HG02642 (cell line): ENCODE measurements around the gene RUVBL2.

Source experiments
- ATAC-seq: cut with Tn5 transposase; IDR thresholded peaks from one replicate; pipeline ENCODE4 v1.9.1; 2021; ENCODE audit warnings: mild to moderate bottlenecking; ENCODE audit not compliant: unreplicated experiment, poor library complexity

The RUVBL2 gene

DNA sequence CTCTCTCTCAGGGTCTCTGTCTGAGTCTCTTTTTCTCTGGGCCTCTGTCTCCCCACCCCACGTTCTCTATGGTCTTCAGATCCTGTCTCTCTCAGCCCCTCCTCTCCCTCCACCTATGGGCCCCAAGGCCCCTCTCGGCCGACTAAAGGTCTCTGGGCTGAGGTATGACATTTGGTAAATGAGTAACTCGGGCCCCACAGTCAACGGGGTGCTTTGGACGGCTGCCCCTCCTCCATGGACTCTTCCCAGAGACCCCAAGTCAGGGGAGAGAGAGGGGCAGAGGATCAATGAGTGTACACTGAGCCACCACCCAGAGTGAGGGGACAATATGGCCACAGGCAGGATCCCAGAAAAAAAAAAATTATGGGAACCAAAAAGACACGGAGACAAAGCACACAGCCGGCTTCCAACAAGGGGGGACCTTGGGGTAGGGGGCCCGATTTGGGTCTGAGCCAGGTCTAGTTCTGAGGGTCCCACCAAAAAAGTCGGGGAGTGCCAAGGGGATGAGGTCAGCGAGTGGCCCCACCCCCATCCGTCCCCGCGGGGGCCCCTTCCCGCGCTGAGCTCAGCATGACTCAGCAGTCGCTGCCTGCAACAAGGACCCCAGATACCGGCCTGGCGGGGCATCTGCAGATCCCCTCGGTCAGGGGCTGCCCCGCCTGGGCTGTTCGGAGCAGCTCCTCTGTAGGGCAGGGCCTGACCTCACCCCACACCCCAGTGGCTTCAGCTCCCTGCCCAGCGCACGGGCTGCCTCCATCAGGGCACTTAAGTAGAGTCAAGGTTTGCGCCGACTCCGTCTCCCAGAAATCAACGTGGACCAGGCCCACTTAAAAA, 30.1 kb upstream of the RUVBL2 start:
- no peak for ATAC-seq

DNA sequence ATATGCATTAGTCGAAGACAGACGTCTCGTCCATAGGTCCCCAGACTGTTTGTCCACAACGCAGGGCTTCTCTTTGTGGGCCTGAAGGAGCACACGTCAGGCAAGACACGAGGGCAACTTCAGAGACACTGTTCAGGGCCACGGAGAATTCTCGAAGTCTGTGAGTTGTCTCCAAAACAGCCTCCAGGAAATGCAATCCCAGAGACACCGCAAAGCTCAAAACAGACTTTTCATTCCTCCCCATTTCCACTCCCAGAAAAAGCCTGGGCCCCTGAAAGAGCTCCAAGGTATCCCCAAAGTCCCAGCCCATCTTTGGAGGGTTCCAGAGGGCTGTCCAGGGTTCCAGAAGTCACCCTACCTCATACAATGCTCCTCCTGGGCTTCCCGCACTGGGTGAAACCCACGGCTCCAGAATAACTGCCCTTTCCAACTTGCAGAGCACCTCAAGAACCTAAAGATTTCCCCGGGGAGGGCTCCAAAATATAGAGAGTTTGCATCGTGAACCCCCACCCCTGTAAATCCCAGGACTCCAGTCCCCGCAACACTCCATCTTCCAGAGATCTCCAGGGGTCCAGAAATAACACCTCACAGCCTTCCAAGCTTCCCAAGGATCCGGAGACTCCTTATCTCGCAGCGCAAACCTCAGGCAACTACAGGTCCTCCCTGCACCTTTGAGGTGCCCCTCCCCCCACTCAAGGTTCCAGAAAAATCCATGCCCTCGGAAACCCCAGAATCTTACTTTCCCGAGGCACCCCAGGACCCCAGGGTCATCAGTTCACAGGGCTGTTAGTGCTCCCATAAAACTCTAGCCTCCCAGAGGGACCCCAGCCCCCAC, 29.3 kb upstream of the RUVBL2 start:
- no peak for ATAC-seq

DNA sequence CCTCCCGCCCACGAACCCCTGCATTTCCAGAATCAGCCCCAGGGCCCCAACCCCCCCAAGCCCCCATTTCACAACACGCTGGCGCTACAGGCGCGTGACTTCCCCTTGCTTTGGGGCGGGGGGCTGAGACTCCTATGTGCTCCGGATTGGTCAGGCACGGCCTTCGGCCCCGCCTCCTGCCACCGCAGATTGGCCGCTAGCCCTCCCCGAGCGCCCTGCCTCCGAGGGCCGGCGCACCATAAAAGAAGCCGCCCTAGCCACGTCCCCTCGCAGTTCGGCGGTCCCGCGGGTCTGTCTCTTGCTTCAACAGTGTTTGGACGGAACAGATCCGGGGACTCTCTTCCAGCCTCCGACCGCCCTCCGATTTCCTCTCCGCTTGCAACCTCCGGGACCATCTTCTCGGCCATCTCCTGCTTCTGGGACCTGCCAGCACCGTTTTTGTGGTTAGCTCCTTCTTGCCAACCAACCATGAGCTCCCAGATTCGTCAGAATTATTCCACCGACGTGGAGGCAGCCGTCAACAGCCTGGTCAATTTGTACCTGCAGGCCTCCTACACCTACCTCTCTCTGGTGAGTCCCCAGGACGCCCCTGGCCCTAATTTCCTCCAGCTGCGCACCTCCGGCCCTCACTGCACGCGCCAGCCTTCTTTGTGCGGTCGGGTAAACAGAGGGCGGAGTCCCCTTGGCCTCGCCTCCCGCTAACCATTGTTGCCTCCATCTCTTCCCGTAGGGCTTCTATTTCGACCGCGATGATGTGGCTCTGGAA, 28.5 kb upstream of the RUVBL2 start, which contains the start of gene FTL:
Gene FTL (plus strand): TSS at position 270 of the 766 bp plus-strand sequence. CDS start 199 bp downstream, at position 469.
- peak; percentile 65 for ATAC-seq

DNA sequence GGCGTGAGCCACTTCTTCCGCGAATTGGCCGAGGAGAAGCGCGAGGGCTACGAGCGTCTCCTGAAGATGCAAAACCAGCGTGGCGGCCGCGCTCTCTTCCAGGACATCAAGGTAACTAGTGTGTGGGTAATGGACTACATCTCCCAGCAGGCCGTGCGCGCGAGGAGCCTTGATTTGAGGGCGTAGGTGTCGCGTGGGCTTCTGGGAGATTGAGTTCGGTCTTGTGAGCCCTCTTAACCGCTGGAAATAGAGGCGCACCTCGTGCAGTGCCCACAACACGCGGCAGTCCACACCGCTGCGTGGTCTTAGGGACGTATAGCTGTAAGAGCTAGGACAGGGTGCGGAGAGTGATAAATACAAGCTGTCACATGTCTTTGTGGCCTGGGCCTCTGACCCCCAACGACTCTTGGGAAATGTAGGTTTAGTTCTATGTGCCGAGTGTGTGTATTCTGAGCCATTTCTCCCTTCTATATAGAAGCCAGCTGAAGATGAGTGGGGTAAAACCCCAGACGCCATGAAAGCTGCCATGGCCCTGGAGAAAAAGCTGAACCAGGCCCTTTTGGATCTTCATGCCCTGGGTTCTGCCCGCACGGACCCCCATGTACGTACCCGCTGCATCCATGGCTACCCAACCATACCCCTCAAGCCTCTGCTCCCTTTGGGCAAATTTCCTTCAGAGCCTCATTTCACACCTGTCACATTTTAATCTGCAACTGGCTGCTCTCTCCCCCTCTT, 27.7 kb upstream of the RUVBL2 start:
- peak; percentile 13 for ATAC-seq

DNA sequence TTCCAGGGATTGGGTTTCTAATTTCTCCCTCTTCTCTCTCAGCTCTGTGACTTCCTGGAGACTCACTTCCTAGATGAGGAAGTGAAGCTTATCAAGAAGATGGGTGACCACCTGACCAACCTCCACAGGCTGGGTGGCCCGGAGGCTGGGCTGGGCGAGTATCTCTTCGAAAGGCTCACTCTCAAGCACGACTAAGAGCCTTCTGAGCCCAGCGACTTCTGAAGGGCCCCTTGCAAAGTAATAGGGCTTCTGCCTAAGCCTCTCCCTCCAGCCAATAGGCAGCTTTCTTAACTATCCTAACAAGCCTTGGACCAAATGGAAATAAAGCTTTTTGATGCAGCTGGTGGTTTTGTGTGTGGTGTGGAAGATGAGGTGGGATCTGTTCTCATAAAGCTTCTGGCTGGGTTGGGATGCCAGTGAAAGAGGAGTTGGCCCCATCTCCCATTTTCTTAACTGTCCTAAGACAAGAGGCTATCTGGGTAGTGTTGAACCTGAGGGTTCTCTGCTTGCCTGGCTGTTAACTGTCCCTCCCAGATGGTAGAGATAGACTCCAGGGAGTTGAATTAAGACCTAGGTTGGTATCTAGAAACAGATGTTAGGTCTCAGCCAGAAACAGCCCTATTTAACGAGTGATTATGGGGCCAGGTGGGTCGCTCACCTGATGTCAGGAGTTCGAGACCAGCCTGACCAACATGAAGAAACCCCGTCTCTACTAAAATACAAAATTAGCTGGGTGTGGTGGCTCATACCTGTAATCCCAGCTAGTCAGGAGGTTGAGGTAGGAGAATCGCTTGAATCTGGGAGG, 26.9 kb upstream of the RUVBL2 start:
- ATAC-seq: no peak

DNA sequence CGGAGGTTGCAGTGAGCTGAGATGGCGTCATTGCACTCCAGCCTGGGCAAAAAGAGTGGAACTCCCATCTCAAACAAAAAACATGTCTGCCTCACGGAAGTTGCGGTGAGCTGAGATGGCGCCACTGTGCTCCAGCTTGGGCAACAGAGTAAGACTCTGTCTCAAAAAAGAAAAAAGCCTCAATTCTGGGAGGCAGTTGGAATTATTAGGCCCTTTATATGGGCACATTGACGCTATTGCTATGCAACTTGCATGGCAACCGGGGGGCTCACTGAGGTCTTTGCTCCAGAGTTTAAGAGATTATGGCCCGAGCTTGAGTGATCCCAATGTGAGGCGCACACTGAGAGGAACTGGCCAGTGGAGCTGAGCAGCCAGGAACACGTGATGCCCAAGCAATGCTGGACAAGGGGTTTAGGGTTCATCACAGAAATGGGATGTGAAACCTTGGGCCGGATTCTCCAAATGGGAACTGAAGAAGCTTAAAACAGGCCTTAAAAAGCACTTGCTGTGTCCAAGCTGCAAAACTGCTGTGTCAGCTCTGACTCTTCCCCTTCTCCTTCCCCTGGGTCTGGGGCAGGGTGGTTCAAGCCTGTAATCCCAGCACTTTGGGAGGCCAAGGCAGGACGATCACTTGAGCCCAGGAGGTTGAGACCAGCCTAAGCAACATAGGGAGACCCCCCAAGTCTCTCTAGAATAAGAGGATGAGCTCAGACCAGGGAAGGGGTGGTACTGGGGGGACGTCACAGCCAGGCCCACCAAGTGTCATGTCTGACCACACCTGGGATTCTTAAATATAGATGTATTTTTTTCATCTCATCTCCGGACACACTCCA, 26.1 kb upstream of the RUVBL2 start:
- no peak for ATAC-seq

DNA sequence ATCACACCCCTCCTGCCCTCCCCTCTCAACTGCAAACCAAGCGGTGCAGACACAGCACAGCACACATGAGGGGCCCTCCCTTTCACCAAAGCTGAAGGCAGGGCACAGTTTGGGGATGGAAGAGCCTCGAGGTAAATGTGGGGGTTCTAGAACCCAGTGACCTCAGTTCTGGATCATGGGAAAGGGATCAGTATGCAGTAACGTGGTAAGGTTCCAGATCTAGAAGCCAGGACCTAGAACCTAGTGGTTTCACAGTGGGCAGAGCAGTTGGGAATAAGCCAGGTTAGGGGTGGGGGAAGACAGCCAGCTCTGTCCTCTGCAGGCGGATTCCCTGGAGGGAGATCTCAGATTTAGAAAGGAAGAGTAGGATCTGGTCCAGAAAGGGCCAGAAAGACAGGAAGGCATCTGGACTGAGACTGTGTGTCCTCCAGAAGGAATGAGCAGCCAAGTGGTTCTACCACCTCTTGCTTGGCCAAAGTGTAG, 25.5 kb upstream of the RUVBL2 start:
- ATAC-seq: no peak

DNA sequence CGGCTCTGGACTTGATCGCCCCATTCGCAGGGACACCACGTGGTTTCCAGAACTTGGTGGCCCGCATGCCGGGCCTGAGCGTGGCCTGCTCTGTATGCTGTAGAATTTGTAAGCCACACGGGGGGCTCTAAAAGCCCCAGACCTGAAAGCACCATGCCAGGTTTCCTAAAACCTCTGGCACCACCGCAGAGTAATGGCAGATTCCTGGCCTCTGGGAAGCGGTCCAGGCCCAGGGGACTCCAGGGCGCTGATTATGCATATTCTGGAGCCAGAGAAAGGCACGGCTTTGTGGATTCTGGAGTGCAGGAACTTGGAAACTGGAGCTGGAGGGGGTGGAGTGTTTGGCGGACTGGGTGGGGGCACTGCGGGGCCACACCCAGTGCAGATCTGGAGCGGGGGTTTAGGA, 24.9 kb upstream of the RUVBL2 start:
- no peak for ATAC-seq

DNA sequence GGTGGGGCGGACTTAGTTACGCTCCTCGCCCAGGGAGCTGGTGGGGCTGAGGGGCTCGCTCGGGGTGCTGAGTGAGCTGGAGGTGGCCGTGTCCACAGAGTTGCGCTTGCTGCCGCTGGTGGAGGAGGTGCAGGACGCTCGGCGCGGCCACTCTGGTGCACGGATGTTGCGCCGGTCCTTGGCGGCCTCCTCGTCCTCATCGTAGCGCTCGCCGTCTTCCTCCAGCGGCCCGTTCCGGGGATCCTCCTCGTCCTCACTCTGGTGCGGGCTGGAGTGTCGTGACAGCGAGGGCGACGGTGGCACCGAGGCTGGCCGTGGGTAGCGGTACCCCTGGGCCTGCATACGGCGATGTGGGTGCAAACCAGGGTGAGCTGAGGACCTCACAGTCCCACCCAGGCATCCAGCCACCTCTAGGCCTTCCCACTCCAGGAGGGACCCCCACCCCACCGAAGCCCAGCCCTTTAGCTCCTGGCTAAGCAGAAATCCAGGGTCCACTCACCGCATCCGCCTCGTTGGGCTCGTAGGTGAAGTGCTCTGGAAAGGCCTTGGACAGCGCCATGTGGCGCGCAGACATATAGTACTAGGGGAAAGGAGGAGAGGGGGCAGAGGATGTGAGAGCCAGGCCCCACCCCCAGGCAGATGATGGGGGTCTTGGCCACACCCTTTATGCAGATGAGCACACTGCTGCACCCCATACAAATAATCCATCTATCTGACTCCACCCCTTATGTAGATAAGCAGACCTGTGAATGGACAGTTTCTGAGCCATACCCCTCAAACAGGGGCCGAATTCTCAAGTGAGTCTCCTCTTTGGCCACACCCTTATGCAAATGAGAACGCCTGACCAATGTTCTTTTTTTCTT, 24.2 kb upstream of the RUVBL2 start:
- no peak for ATAC-seq

DNA sequence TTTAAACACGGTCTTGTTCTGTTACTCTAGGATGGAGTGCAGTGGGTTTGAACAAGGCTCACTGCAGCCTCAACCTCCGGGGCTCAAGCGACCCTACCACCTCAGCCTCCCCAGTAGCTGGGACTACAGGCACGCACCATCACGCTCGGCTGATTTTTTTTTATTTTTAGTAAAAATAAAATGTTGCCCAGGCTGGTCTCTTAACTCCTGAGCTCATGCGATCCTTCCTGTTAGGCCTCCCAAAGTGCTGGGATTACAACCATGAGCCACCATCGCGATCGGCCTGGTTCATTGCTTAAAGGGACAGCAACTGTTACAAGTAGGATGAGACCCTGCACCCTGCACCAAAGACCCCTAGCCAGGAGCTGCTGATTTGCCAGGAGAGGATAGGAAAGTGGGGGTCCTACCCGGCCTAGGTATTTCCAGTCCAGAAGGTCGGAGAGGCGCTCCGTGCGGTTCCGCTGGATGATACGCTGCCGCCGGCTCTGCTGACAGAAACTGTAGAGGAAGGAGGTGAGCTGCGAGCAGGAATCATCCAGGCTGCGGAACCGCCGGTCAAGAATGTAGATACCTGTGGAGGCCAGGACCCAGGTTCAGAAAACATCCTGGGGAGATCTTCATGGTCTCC, 23.4 kb upstream of the RUVBL2 start:
- no peak for ATAC-seq

DNA sequence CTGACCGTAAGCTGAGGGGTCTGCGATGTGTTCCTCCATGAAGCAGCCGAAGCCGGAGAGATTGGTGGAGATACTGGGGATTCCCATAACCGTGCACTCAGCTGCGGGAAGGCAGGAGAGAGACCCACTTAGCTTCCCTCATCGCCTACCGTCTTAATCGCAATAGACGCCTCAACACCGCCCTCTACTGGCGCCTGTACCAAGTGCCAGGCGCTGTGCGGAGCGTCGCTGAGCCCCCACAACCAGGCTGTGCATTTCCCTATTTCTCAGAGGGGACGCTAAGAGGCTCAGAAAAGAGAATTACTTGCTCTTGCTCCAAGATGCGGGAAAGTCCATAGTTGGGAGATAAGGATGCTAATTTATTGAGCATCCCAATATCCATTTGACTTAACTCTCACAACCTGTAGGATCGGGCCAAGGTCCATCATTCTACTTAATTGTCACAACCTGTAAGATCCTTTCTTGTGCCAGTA, 22.7 kb upstream of the RUVBL2 start:
- ATAC-seq: no peak

DNA sequence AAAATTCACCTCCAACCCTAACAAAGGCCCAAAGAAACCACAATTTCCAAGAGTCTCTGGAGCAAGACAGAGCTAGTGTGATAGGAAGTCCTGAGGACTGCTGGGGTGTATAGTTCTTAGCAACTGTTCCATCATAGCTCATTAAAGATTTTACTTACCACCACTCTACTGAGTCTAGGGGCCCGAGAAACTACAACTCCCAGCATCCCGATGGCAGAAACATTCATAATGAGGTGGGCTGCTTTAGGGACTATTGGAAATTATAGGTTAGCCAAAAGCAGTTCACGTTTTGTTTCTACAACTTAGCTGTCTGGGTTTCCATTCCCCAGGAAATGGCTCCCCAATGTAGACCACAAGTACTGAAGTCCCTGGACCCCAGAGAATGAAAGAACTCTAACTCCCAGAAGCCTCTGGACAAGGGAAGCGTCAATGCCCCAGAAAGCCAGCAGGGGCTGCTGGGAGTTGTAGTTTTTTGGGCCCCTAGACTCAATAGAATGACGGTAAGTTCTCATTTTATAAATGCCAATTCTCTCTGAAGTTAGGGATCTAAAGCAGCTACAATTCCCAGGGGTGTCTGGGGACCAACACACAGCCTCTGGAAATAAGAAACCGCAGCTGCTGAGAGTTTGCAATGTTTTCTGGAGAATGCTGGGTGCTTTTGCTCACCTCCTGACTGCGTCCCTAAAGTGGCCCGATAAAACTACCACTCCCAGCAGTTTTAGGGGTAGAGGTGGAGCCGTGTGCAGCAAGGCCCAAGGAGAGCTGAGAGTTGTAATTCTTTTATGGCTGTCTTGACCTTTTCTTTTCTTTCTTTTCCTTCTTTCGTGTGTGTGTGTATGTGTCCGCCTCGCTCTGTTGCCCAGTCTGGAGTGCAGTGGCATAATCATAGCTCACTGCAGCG, 17.5 kb upstream of the RUVBL2 start:
- ATAC-seq: no peak

DNA sequence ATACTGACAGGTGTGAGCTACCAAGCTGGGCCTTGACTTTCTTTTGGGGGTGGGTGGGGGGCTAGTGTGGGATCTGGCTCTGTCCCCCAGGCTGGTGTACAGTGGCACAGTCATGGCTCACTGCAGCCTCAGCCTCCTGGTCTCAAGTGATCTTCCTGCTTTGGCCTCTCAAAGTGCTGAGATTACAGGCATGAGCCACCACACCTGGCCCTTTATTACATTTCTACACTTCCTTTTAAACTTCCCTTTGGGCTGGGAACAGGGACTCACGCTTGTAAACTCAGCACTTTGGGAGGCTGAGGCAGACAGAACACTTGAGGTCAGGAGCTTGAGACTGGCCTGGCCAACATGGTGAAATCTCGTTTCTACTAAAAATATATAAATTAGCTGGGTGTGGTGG, 16.6 kb upstream of the RUVBL2 start:
- ATAC-seq: no peak

DNA sequence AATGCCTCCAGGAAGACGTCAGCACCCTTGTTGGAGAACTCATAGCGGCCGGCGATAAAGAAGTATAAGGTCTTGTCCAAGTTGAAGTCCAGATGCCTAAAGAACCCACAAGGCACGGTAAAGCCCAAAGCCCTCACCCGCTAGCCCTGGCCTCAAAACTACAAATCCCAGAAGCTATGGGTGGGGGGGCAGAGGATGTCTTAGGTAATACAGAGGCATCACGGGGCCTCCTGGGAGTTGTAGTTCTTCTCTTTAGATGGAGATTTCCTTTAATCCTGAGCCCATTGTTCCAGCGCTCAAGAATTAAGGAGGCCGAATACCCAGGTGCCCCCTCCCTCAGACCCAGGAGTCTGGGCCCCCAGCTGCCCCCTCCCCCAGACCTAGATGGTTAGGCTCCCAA, 11.4 kb upstream of the RUVBL2 start:
- ATAC-seq: no peak

DNA sequence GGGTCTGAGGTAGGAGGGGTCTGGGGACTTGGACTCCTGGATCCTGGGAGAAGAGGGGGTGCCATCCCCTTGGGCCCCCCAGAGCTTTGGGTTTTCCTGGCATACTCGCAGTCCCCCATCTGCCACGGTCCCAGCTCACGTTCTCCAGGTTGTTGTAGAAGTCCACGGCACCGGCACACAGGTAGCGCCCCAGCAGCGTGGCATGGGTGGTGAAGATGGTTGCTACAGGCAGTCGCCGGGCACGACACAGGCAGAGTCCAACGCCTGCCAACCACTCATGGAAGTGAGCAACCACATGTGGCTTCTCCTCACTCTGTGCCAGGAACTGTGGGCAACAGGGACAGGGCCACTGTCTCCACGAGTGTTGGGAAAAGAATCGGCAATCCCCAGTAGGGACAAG, 8.0 kb upstream of the RUVBL2 start:
- ATAC-seq: no peak

DNA sequence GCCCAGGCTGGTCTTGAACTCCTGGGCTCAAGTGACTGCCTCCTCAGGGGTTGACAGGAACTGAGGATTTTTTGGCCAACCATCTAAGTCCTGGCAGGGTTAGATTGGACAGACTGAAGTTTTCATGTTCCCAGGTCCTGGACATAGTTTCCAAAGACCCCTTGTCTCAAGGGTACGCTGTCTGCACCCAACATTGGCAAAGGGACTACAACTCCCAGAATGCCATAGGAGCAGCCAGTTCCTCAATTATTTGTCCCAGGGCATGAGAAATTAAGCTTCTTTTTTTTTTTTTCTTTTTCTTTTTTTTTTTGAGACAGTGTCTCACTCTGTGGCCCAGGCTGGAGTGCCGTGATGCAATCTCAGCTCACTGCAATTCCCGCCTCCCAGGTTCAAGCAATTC, 7.5 kb upstream of the RUVBL2 start:
- no peak for ATAC-seq
